Putamen (tissue), 1 donor: Measurements from ENCODE around the gene ZBTB48.

ENCODE experiments used
- DNase-seq: peaks from one replicate; pipeline ENCODE4 v3.0.0-alpha.2; 2016; ENCODE audit warnings: low spot score

ZBTB48 gene

DNA sequence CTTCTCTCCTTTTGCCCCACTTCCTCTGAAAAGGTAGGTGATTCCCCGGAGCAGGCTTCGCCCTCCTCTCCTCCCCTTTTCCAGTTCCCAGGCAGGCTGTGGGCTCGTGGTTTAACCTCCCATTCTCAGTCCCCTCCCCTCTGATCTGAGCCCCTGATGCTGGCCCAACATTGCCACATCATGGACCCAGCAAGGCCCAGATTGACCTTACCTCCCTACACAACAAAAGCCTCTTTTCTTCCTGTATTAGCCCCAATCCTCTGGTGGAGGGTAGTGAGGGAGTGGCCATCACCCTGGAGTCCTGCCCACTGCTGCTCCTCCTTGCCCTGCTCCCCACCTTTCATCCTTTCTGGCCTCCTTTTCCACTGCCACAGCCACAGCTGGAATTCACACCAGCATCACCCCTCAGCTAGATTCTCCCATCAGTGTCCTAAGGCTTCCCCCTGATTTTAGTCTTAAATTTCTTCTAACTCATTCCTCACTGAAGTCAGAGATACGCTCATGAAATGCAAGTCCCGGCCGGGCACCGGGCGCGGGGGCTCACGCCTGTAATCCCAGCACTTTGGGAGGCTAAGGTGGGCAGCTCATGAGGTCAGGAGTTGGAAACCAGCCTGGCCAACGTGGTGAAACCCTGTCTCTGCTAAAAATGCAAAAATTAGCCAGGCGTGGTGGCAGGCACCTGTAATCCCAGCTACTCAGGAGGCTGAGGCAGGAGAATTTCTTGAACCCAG, 7.0 kb upstream of the ZBTB48 start:
- no peak for DNase-seq

- DNase-seq, result no peak
These were observed 5.7 kb upstream of the ZBTB48 start for GRCh38 chr1:6574025-6574620.

DNA sequence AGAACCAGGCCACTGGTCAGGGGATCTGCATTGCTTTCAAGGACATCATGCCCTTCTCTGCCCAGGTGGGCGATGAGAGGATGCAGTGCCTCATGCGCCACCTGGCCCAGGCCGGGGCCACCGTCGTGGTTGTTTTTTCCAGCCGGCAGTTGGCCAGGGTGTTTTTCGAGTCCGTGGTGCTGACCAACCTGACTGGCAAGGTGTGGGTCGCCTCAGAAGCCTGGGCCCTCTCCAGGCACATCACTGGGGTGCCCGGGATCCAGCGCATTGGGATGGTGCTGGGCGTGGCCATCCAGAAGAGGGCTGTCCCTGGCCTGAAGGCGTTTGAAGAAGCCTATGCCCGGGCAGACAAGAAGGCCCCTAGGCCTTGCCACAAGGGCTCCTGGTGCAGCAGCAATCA, 5.0 kb upstream of the ZBTB48 start:
- no peak for DNase-seq

DNA sequence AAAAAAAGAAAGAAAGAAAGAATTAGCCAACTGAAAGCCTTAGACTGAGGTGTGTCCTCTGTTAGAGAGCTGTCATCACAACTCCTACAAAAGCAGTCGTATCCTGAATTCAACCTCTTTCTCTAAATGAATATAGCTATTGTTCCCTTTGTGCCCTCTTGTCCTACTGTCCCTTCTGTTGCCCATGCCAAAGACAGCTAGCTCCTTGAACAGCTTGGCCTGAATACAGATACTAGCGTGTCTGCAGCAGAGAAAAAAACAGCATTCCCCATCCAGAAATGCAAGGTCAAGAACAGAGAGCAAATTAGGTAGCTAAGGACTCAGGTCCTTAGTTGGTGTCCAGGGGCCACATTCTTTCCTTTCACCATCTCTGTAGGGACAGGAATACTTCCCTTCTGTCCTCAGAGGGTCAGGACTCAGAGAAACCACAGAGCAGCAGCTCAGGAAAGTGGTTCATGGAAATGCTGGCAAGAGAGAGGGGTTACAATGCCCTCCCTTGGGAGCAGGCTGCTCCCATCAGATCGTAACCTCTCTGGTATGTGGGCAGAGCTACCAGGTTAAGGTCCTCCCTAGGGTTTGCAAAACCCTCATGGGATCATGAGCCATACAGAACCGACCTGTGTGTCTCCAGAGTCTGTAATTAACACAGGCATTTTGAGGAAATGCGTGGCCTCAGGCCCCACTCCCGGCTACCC, 1.8 kb upstream of the ZBTB48 start:
- no peak for DNase-seq

- no peak for DNase-seq
These were observed 995 bp upstream of the ZBTB48 start for GRCh38 chr1:6578624-6579373.

GRCh38 chr1:6580119-6580592, 362 bp downstream of the ZBTB48 start:
- DNase-seq, result no peak

- no peak for DNase-seq
These were observed 1.0 kb downstream of the ZBTB48 start for GRCh38 chr1:6580593-6581409.

DNA sequence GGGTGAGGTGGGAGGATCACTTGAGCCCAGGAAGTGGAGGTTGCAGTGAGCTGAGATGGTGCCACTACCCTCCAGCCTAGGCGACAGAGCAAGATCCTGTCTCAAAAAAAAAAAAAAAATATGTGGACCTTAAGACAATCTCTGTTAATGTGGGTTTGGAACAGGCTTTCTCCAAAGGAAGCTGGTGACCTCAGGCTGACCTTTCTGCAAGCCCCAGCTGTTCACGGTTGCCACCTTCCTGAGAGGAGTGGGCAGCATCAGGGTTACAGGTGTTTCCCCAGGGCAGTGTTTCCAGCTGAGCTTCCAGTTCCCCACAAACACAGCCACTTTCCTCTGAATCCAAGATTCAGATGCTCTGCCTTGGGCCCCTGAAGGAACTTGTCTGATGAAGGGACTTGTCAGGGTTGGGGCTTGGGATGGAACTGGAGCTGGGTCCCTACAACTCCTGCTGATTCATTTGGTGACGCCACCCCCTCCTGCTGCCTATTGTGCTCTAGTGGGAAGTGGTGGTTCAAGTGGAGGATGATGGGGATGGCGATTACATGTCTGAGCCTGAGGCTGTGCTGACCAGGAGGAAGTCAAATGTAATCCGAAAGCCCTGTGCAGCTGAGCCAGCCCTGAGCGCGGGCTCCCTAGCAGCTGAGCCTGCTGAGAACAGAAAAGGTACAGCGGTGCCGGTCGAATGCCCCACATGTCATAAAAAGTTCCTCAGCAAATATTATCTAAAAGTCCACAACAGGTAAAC, 1.9 kb downstream of the ZBTB48 start:
- DNase-seq, result no peak

DNA sequence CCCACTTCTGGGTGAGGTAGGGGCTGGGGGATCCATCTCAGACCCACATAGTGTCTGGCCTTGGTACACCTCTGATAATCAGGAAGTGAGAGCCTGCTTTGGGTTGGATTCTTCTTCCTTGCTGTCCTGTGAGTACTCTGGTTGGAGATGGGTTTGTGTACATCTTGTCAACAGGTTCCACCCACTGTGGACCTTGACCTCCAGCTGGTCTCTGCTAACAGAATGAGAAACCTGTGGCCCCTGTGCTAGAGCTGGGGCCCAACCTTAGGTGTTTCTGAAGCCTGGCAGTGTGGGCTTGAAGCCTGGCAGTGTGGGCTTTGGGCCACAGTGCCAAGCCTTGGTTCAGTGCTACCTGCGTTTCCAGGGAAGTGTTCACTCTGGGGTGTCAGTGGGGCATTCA, 2.6 kb downstream of the ZBTB48 start:
- no peak for DNase-seq

DNA sequence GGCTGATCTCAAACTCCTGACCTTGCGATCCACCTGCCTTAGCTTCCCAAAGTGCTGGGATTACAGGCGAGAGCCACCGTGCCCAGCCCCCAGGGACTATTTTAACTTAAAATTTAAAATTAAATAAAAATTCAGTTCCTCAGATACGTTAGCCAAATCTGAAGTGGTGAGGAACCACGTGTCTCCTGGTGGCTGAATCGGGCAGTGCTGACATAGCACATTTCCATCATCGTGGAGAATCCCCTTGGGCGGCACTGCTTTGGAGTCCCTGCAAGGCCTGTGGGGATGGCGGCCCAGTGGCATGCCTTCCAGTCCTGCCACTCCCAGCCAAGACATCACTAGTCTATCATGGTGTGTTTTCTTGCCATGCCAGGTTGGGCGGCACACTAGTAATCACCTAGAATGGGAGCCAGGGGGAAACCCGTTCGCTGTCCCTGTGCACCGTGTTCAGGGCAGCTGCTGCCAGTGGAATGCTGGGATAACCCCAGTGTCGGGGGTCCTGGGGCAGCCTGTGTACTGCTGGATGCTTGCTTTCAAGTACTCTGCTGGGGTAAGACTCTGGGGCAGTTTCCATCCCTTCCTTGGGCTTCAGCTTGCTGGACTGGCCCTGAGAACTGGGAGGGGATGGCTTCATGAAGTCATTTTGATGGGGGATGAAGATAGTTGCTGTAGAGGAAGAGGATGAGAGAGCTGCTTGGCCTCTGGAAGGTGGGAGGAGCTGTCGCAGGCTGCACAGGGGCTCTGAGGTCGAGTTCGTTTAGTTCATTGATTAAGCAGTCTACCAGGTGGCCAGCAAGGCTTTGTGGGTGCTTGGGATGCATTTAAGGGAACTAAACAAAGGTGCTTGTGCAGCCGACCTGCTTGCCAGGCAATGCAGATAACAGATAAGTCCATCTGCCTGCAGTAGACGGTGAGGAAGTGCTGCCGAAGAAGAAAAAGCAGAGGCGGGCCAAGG, 4.6 kb downstream of the ZBTB48 start:
- no peak for DNase-seq

DNA sequence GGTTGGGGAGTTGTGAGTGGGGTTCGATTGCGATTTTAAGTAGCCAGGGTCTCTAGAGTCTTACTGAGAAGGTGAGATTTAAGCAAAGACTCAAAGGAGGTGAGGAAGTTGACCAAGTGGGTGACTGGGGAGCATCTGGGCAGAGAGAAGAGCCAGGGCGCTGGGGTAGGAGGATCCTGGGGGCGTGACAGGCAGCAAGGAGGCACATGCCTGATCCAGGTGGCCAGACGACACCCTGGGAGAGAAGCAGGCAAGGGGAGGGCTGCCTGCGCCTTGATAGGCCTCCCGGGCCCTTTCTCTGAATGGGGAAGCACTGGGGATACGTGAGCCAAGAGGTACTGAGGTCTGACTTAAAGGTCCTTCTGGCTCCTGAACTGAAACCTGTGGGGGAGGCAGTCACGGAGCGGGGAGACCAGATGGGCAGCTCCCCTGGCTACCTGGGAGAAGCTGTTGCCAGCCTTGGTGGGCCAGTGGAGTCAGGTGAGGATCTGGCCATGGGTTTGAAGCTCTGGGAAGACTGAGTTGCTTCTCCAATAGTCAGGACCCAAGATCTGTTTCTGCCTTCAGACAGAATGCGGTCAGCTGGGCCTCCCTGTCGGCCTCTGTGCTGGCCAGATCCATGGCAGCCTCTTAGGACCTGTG, 5.4 kb downstream of the ZBTB48 start:
- DNase-seq, result no peak

- DNase-seq, result no peak
These were observed 6.0 kb downstream of the ZBTB48 start for GRCh38 chr1:6585841-6586240.

DNA sequence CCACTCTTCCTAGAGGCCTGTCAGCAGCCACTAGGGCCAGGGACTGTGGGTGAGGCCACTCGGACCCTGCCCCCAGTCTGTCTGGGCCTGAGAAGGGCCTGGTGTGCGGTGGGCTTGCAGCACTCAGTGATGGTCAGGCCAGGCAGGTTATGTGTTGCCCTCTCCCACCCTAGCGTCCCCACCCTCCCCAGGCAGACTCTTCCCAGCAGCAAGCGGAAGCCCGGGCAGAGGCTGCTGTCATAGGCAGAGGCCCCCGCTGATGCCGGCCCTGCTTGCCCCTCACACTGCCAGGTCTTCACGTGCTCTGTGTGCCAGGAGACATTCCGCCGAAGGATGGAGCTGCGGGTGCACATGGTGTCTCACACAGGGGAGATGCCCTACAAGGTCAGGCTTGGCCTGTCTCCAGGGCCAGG, 6.6 kb downstream of the ZBTB48 start:
- DNase-seq, result no peak

DNA sequence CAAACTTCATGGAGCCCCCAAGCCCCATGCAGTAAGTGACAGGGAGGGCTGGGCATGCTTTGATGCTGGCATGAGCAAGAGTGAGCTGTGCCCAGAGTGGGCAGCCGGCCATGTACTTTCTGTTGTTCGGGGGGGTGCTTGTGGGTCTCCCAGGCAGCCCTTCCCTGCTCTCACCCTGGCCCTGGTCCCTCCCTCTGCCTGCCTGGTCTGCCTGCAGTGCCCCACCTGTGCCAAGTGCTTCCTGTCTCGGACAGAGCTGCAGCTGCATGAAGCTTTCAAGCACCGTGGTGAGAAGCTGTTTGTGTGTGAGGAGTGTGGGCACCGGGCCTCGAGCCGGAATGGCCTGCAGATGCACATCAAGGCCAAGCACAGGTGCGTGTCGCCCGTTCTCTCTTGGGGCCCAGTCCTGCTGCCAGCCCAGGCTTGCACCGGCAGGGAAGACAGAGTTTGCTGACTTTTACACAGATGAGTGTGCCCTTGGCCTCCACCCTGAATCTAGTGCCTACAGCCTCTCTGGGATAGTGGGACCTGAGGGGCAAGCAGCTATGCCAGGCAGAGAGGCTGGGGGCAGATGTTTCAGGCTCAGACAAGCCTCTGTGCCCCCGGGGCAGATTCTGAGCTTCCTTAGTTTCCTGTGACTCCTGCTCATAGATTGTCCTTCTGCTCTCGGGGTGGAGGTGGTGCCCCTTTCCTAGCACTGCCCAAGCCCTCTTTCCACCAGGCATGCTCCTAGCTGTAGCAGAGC, 7.6 kb downstream of the ZBTB48 start:
- DNase-seq, result peak; percentile 68

- DNase-seq, result no peak
These were observed 8.5 kb downstream of the ZBTB48 start for GRCh38 chr1:6588128-6588892.

GRCh38 chr1:6588893-6589520, 9.2 kb downstream of the ZBTB48 start:
- no peak for DNase-seq

- no peak for DNase-seq
These were observed 10.3 kb downstream of the ZBTB48 start for GRCh38 chr1:6590046-6590445.
